Astrocyte of the cerebellum (primary cell): ENCODE results near the gene REC114.
"Not testable (repeated sequence)": the region's sequence is repeated elsewhere in the genome, so short reads cannot be mapped to it uniquely, and the experiment has no call there.

Experiments used
- DNase-seq: peaks from one replicate; pipeline ENCODE4 v3.0.0-alpha.2; 2011; ENCODE audit warnings: low read depth
- H3K4me3 ChIP-seq: 2 replicates; pipeline ENCODE4 v1.5.1; 2011; ENCODE audit warnings: mild to moderate bottlenecking, low read depth, low read length, moderate library complexity
- CTCF ChIP-seq: IDR thresholded peaks from 2 replicates; pipeline ENCODE4 v1.5.1; 2012; ENCODE audit warnings: low read length, low read depth, moderate library complexity, mild to moderate bottlenecking; ENCODE audit errors: missing control alignments
- in situ Hi-C: cut with HindIII; loops from 2 replicates; pipeline ENCODE4 v1.10.0; 2017; ENCODE audit warnings: low sequenced_read_pairs

The REC114 gene

GRCh38 chr15:73403171-73403570, 39.8 kb upstream of the REC114 start:
- DNase-seq, result no peak
- no peak overlapping the region for H3K4me3 ChIP-seq
- TF ChIP-seq CTCF, result no peak
- in situ Hi-C loops, result no loop called here

DNA sequence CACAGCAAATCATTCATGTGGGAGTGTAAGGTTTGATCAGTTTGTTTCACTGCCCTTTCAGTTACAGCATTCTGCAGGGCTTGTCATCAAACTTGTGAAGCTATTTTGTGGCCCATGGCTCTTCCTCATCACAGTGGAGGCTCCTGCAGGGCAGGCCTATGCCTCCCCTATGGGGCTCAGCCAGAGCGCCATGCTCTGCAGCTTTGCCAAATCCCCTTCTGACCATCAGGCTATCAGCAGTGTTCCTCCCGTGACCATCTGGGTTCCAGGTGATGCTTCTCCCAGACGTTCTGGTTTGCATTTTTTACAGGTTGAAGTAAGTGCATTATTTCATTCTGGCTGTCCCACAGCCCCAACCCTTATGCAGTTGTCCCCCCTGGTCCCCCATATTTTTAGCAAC, 28.1 kb upstream of the REC114 start:
- TF ChIP-seq CTCF, result no peak
- in situ Hi-C loops, result no loop called here
- DNase-seq, result no peak
- no peak overlapping the region for H3K4me3 ChIP-seq

- TF ChIP-seq CTCF, result no peak
- in situ Hi-C loops, result no loop called here
- no peak for DNase-seq
- H3K4me3 ChIP-seq, result no peak overlapping the region
These were observed 18.5 kb upstream of the REC114 start for GRCh38 chr15:73424506-73424905.

DNA sequence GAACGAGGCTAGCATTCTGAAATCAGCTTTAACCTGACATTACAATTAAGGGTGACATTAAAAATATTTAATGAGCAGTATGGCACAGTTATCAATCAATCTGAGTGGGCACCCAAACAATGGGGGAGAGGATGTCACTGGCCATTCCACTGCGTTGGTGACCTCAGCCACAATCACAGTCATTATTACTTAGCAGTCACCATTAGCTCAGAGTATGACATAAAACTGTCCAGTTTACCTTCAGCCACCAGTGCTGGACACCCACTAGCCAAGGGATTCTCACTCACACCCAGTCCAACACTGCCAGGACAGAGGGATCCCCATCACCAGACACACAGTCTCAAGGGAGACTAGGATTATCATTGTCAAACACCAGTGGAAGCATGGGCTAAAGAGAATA, 17.5 kb upstream of the REC114 start:
- TF ChIP-seq CTCF, result no peak
- no peak for DNase-seq
- in situ Hi-C loops, result no loop called here
- H3K4me3 ChIP-seq, result no peak overlapping the region

GRCh38 chr15:73426323-73426994, 16.5 kb upstream of the REC114 start:
- no peak for TF ChIP-seq CTCF
- DNase-seq, result no peak
- no peak overlapping the region for H3K4me3 ChIP-seq
- in situ Hi-C loops, result no loop called here

DNA sequence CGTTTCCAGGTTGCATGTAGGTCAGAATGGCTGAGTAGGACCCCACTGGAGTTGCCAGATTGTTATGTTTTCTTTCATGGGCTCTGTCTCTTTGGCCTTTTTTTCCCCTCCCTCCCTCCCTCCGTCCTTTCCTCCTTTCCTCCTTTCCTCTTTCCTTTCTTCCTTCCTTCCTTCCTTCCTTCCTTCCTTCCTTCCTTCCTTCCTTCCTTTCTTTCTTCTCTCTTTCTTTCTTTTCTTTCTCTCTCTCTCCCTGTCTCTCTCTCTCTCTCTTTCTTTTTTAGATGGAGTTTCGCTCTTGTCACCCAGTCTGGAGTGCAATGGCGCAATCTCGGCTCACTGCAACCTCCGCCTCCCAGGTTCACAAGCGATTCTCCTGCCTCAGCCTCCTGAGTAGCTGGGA, 11.6 kb upstream of the REC114 start:
- in situ Hi-C loops, H3K4me3 ChIP-seq, DNase-seq: not testable (repeated sequence)

- TF ChIP-seq CTCF, result no peak
- in situ Hi-C loops, result no loop called here
- no peak for DNase-seq
- H3K4me3 ChIP-seq, result no peak overlapping the region
These were observed 9.1 kb upstream of the REC114 start for GRCh38 chr15:73433873-73434272.
